Activated CD4-positive, alpha-beta T cell treated with anti-CD3 and anti-CD28 coated beads, Interleukin-2, amount 50 U/mL, for 24 hours (primary cell): ENCODE data around the gene ZNF710.
"Not testable (repeated sequence)": the region's sequence is repeated elsewhere in the genome, so short reads cannot be mapped to it uniquely, and the experiment has no call there.

Experiments
- DNase-seq, 2 donors: peaks; one replicate each; pipeline ENCODE4 v3.0.0-alpha.2; 2020; ENCODE audit warnings: low read depth in 1 of 2, low spot score in 1 of 2

The ZNF710 gene

DNA sequence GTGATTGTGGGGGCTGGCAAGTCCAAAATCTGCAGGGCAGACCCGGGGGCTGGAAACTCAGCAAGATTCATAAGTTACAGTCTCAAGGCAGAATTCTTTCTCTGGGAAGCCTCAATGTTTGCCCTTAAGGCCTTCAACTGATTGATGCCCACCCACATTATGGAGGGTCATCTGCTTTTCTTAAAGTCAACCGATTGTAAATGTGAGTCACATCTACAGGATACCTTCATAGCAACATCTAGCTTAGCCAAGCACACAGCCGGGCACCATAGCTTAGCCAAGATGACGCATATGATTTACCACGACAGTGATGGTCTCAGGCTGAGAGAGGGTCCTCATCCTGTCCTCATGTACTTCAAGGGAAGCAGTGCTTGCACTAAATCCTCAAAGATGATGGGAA, 57.7 kb downstream of the ZNF710 start:
- no peak for DNase-seq

DNA sequence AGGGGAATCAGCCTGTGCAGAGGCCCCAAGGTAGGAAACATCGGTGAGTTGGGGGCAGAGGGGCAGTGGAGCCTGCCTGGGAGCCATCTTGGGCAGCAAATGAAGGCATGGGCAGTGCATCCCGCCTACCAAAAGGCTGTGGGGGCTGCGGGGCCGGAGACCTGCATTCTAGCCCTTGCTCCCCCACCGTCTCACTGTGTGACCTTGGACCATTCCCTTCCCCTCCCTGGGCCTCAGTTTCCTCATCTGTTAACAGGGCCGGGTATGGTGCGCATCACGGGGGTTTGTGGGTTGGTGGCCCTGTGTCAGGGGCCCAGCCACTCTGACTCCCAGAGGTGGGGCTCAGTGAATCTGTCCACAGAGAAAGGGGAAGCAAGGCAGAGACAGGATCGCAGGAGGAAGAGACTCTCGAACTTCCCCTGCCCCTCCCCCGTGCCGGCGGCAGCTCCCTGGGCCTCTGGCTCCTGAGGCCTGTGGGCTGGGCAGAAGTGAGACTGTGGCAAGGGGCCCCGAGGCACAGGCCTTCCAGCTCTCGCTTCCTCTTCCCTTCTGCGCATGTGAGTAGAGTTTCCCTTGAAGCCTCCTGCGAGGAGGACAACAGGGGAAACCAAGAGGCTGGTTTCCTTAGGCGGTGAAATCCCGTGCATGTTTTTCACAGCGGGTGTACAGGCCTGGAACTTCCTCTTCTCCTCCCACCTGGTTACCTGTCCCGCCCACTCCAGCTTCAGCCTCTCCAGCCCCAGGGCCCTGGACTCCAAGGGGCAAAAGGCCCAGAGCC, 58.3 kb downstream of the ZNF710 start:
- peak; percentile 56 to 73 for DNase-seq

DNA sequence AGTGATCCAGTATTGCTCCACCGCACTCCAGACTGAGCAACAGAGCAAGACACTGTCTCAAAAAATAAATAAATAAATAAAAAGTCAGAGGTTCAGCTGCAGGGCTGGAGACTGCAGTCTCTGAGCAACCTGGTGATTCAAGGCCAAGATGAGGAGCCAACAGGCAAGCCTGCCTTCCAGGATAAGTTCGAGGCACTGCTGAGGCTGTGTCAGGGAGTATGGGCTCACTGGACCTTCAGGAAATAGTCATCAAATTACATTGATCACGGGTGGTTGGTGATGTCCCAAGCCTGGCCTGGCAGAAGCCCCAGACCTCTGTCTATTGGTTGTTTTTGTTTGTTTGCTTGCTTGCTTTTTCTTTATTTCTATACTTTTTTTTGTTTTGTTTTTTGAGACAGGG, 59.7 kb downstream of the ZNF710 start:
- DNase-seq, result no peak

DNA sequence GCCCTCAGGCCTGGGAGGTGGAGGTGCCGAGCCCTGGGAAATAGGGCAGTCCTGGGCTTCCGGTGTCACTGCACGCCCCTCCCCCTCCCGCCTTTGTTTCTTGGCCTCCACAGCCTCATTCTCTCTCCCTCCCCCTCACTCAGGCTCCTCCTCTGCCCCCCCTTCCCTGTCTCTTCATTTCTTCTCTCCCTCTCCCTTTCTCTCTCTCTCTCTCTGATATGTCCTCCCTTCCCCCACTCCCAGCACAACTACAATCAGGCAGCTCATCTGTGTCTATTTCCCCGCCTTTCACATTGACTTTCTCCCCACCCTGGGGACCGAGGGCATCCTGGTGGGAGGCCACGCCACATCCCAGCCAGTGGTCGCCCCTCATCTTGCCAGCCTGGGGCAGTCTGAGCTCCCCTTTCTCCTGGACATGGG, 60.9 kb downstream of the ZNF710 start:
- DNase-seq, result no peak

DNA sequence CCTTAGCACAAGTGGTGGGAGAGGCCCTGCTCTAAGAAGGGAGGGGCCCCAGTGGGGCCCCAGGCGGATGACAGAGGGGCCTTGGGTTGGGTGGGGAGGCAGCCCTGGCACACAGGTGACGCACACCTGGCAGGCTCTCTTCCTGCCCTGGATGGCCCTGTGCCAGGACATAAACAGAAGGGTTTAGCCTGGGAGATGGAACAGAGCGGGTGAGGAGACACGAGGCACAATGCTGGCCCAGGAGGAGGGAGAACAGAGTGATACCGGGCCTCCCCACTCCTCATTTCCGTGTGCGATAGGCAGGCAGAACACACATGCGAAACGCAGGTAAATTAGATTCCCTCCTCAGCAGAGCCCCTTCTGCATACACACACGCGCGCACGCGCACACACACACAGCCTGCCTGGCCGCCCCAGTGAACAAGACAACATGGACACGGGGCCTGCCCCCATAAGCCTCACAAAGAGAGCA, 61.4 kb downstream of the ZNF710 start:
- DNase-seq, result no peak

DNA sequence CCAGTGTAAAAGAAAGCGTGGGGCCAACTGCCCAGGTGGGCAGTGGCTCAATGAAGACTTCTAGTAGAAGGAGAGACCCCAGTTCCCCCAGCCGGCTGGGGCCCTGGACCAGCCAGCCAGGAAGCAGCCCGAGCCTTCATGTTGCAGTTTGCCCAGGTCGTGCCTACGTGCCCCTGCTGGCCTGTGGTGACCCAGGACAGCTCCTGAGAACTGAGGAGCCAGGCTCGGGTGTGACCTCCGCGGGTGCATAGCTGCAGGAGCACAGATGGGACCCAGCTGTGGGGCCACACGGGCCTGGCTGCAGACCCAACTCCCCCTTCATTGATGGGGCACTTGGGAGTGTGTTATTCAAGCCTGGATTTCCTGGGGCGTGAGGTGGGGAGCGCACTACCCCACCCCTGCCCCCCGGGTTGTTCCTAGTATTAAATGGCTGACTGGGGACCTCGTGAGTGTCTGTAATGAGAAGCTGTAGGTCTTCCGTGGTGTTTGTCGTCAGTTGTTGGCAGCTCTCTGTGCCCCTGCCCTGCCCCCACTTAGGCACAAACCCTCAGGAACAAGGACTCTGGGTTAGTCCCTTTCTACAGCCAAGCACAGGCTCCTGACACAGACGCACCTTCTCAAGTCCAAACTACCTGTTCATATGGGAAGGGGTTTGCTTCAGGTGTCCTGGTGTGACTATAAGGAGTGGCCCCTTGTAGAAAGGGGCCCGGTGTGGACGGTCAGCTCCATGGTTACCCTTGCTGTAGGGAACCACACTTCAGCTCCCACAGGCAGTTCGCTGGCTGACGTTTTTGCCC, 62.0 kb downstream of the ZNF710 start:
- no peak for DNase-seq

DNA sequence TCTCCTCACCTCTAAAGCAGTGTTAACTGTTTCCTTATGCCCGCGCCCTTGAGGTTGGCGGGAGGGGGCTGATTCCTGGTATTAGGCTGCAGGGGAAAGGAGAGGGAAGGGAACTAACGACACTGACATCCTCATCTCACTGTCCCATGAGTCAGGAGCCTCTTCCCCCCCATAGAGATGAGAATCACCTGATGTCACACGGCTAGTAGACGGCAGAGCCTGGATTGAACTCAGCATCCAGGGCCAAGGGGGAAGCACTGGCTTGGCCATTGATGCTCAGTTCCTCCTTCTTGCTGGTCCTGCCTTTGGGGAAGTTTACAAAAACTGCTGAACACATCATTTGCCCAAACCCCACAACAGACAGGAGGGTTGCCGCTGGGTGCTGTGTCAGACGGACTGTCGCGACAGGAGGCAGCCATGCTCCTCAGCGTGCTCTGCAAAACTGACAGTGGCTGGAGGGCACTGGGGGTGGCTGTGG, 62.7 kb downstream of the ZNF710 start:
- DNase-seq, result no peak

DNA sequence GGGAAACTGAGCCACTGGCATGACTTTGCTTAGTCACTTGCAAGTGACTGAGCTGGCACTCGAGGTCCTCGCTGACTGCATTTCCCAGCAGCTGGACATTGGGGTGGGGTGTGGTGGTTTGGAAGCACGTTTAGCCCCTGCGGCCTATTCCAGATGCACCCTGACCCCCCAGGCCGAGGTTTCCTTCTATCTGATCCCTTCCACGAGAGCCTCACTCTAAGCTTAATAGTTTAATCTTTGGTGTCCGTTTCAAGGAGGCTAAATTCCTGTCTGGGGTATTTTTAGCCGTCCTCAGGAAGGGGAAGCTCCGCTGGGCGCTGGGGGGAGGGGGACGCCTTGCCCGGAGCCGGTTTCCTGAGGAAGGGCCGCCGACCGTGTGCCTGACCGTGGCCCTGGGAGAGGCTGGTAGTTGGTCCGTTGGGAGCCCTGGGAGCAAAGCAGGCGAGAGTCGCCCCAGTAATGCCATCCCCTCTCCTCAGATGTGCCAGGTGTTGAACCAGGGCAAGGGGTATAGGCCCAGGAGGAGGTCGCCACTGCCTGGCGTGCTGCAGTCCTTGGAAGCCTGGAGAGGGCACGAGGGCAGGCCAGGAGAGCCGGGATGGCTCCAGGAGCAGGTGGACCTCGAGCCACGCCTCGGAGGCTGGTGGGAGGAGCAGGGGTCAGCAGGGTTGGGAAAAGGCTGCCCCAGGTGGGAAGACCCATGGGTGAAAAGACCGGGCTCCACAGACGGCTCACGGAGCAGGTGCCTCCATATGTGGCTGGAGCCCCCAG, 64.0 kb downstream of the ZNF710 start:
- no peak for DNase-seq

DNA sequence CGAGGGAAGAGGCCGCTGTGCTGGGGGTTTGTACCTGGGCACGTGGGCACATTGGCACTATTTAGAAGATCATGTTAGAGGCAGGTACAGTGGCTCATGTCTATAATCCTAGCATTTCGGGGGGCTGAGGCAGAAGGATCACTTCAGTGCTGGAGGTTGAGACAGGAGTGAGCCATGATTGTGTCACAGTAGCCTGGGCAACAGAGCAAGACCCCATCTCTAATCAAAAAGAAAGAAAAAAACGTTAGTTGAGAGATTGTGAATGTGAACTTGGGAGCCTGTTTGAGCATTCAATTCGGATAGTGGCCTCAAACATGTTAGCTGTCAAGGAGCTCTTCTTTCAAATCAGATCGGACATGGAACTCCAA, 64.5 kb downstream of the ZNF710 start:
- no peak for DNase-seq

DNA sequence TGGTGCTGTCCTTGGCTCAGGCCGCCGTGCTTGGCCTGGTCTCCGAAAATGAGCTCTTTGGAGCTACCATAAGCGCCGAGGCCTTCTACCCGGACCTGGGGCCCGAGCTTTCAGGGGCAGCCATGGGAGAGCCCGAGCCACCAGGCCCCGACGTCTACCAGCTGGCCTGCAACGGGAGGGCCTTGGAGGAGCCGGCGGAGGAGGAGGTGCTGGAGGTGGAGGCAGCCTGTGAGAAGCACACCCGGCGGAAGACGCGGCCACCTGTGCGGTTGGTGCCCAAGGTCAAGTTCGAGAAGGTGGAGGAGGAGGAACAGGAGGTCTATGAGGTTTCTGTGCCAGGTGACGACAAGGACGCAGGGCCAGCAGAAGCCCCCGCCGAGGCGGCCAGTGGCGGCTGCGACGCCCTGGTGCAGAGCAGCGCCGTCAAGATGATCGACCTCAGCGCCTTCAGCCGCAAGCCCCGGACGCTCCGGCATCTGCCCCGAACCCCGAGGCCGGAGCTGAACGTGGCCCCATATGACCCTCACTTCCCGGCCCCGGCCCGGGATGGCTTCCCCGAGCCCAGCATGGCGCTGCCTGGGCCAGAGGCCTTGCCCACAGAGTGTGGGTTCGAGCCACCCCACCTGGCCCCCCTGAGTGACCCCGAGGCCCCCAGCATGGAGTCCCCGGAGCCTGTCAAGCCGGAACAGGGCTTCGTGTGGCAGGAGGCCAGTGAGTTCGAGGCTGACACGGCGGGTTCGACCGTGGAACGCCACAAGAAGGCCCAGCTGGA, 66.2 kb downstream of the ZNF710 start:
- DNase-seq, result no peak

DNA sequence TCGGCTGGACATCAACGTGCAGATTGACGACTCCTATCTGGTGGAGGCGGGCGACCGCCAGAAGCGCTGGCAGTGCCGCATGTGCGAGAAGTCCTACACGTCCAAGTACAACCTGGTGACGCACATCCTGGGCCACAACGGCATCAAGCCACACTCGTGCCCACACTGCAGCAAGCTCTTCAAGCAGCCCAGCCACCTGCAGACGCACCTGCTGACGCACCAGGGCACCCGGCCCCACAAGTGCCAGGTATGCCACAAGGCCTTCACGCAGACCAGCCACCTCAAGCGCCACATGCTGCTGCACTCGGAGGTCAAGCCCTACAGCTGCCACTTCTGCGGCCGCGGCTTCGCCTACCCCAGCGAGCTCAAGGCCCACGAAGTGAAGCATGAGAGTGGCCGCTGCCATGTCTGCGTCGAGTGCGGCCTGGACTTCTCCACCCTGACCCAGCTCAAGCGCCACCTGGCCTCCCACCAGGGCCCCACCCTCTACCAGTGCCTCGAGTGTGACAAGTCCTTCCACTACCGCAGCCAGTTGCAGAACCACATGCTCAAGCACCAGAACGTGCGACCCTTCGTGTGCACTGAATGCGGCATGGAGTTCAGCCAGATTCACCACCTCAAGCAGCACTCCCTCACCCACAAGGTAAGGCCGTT, 67.0 kb downstream of the ZNF710 start:
- DNase-seq, result no peak

DNA sequence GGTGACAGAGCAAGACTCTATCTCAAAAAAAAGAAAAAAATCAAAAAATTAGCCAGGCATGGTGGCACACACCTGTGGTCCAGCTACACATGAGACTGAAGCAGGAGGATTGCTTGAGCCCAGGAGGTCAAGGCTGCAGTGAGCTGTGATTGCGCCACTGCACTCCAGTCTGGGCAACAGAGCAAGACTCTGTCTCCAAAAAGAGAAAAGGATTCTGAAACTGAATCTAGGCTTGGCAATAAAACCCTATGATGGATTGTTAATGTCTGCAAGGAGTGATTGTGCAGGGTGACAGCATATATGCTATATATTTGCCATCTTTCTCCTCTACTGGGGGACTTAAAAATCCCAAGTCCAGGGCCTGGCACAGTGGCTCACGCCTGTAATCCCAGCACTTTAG, 69.5 kb downstream of the ZNF710 start:
- DNase-seq, result not testable (repeated sequence)

DNA sequence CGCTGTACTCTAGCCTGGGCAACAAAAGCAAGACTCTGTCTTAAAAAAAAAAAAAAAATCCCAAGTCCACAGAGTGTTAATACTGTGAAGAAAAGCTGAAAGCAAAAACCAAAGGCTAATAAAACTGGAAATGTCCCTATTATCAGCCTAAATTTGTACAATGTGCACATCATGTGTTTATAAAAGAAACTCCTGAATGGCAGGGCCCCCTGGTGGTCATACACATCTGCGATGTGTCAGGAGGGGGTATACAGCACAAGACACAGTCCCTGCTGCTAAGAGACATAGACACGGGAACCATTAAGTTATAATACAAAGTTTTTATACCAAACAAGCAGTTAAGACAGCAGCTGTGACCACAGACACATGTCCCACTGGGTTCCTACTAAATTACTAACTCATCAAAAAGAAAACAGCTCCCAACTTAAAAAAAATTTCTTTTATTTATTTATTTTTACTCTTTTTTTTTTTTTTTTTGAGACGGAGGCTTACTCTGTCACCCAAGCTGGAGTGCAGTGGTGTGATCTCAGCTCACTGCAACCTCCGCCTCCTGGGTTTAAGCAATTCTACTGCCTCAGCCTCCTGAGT, 70.2 kb downstream of the ZNF710 start:
- peak; percentile 44 to 69 for DNase-seq

DNA sequence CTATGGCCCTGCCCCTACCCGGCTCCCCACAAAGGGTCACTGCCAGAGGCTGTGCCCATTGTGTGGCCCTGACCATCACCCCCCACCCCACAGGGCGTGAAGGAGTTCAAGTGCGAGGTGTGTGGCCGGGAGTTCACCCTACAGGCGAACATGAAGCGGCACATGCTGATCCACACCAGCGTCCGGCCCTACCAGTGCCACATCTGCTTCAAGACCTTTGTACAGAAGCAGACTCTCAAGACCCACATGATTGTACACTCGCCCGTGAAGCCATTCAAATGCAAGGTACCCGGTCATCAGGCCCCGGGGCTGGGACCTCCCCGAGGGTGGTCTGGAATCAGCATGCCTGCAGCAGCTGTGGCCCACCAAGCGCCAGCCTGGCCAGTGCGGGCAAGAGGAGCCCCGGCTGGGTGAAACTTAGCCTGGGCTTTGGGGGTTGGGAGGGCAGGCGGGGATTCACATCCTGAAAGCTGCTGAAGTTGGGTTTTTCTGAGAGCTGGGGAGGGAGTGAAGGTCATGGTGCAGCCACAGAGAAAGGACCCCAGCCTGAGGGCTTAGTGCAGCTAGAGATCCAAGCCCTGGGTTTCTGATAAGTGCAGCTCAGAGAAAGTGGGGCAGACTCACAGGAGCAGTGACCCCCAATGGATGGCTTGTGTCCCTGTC, 72.0 kb downstream of the ZNF710 start:
- DNase-seq, result no peak

DNA sequence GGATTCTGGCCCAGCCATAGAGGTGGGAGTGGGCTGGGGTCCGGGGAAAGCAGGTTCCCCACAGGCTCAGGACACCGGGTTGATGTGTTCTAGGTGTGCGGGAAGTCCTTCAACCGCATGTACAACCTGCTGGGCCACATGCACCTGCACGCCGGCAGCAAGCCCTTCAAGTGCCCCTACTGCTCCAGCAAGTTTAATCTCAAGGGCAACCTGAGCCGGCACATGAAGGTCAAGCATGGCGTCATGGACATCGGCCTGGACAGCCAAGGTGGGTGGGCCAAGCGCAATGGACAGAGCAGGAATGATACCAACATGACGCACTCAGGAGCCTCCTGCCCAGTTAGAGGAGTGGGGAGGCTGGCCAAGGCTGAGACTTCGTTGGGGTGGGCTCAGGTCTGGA, 72.9 kb downstream of the ZNF710 start:
- no peak for DNase-seq

DNA sequence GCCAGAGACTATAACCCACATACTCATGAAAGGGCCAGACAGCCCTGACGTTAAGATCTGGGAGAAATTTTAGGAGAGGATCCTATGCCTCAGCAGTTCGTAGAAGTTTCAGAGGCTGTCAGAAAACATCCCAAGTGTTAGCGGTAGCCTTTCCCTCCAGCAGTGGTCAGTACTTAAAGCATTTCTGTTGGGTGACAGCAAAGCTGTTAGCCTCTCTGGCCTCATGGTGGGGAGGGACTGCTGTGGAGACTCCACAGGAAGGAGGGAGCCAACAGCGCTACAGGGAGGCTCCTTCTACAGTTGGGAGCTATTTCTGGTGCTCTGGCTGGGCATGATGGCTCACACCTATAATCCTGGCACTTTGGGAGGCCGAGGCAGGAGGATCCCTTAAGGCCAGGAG, 73.8 kb downstream of the ZNF710 start:
- DNase-seq, result no peak

DNA sequence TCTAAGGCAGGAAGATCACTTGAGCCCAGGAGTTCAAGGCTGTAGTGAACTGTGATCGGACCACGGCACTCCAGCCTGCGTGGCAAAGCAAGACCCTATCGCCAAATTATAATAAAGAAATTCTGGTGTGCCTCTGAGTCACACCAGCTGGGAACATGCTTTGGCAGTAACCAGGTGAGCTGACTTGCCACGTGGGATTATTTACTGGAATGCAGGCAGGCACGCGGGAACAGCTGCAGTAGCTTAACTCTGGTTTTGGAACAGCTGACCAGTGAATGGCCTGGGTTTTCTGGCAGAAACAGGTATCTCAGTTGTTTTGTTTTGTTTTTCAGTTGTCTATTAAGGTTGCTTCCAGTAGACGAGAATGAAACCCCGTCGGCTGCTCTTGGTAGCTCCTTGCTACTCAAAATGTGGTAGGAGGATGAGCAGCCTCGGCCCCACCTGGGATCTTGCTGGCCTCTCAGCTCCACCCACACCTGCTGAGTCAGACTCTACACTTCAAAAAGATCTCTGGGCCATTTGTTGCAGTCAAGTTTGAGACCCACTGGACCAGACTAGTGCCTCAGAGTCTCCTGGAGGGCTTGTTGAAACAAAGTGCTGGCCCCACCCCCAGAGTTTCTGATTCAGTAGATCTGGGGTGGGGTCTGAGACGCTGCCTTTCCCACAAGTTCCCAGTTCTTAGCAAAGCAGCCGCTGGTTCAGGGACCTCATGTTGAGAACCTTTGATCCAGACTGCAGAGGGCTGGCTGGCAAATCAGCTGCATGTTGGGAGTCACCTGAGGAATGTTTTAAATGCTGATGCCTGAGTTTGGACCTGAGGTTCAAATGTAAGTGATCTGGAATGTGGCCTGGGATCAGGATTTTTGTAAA, 74.5 kb downstream of the ZNF710 start:
- DNase-seq, result no peak

DNA sequence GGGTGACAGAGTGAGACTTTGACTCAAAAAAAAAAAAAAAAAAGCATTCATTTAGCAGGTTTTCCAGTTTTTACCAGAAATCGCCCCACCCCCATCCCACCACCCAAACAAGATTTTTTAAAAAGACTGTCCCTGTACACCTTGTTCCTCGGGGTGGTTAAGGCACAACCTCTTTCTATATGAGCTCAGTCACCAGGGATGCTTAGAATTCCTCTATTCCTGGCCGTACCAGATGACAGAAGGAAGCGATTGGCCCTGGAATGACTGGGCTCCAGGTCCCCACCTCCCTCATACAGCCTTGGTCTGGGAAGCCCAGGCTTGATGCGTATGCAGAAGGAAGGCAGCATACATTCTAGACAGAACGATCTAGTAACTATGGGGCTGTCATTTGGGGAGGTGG, 75.6 kb downstream of the ZNF710 start:
- DNase-seq, result no peak
